Measurements from ENCODE around the gene FIZ1.

Gene FIZ1

GRCh38 chr19:55599468-55599841 is at the start of gene FIZ1:
TSS of gene FIZ1 (minus strand) at chr19:55599517. CDS start at chr19:55597865, 1,652 bp downstream.
- DNase-seq (ENCODE audit: low read depth in 2 of 2) = peak; percentile 91 to 95

- no peak for DNase-seq (ENCODE audit: low read depth in 2 of 2)
Measured at GRCh38 chr19:55648585-55649267, 49.4 kb upstream of the FIZ1 start.

GRCh38 chr19:55647732-55648584 is 48.6 kb upstream of the FIZ1 start, which contains the start of gene CCDC106:
TSS of gene CCDC106 (plus strand) at chr19:55648212. CDS start at chr19:55649047, 835 bp downstream.
- peak in 1 of 2 donors; percentile 54 for DNase-seq (ENCODE audit: low read depth in 2 of 2)

GRCh38 chr19:55646889-55647731 is 47.8 kb upstream of the FIZ1 start:
- no peak for DNase-seq (ENCODE audit: low read depth in 2 of 2)

- no peak for DNase-seq (ENCODE audit: low read depth in 2 of 2)
Measured at GRCh38 chr19:55645512-55645881, 46.2 kb upstream of the FIZ1 start.

GRCh38 chr19:55644842-55645511 is 45.7 kb upstream of the FIZ1 start:
- no peak for DNase-seq (ENCODE audit: low read depth in 2 of 2)

GRCh38 chr19:55644191-55644833 is 45.0 kb upstream of the FIZ1 start:
- no peak for DNase-seq (ENCODE audit: low read depth in 2 of 2)

- no peak for DNase-seq (ENCODE audit: low read depth in 2 of 2)
Measured at GRCh38 chr19:55643887-55644176, 44.5 kb upstream of the FIZ1 start.

- peak; percentile 60 to 75 for DNase-seq (ENCODE audit: low read depth in 2 of 2)
Measured at GRCh38 chr19:55643003-55643886, 43.9 kb upstream of the FIZ1 start, which contains the start of gene ZNF581. TSS of gene ZNF581 (plus strand) at chr19:55643649. CDS start at chr19:55644572, 923 bp downstream.

- peak in 1 of 2 donors; percentile 21 for DNase-seq (ENCODE audit: low read depth in 2 of 2)
Measured at GRCh38 chr19:55642153-55643002, 43.1 kb upstream of the FIZ1 start.

GRCh38 chr19:55641426-55642152 is 42.3 kb upstream of the FIZ1 start:
- no peak for DNase-seq (ENCODE audit: low read depth in 2 of 2)

- peak in 1 of 2 donors; percentile 66 for DNase-seq (ENCODE audit: low read depth in 2 of 2)
Measured at GRCh38 chr19:55640577-55641425, 41.5 kb upstream of the FIZ1 start, which contains the start of gene ZNF580. TSS of gene ZNF580 (plus strand) at chr19:55641002. CDS start at chr19:55642509, 1,507 bp downstream.

- DNase-seq (ENCODE audit: low read depth in 2 of 2) = peak; percentile 47 to 73
Measured at GRCh38 chr19:55640043-55640576, 40.8 kb upstream of the FIZ1 start.

GRCh38 chr19:55638864-55639359 is 39.6 kb upstream of the FIZ1 start:
- DNase-seq (ENCODE audit: low read depth in 2 of 2) = peak; percentile 33 to 48

GRCh38 chr19:55637534-55637933 is 38.2 kb upstream of the FIZ1 start:
- no peak for DNase-seq (ENCODE audit: low read depth in 2 of 2)

- no peak for DNase-seq (ENCODE audit: low read depth in 2 of 2)
Measured at GRCh38 chr19:55636723-55637122, 37.4 kb upstream of the FIZ1 start.
